K562 treated with DMSO at 1 percent for 24 hours (cell line): ENCODE measurements around the gene HOXA10. TPM values are rescaled to one million over a fixed set of nuclear protein-coding genes. Genes with fewer than 3 reads are reported as not detected.

Source experiments
- total RNA-seq: library from RNA; unstranded; fragments of 300-600 nt; gene quantifications from 2 replicates; pipeline ENCODE4 v1.2.3, GENCODE V29; 2022; ENCODE audit warnings: low read depth; ENCODE audit not compliant: insufficient read depth

The HOXA10 gene
- total RNA-seq = not detected in 2 replicates

GRCh38 chr7:27173956-27174873, at the start of gene HOXA10:
Gene HOXA10 (minus strand): TSS chr7:27174320. CDS start chr7:27174306, 14 bp downstream.

GRCh38 chr7:27199849-27200760, 26.0 kb upstream of the HOXA10 start, which contains the start of gene HOXA13:
Gene HOXA13 (minus strand): TSS chr7:27200091. CDS start chr7:27200077, 14 bp downstream.

GRCh38 chr7:27185013-27185853, 11.1 kb upstream of the HOXA10 start, which contains the start of gene HOXA11:
Gene HOXA11 (minus strand): TSS chr7:27185232. CDS start chr7:27185144, 88 bp downstream.

GRCh38 chr7:27165089-27165995, 8.8 kb downstream of the HOXA10 start, which contains the start of gene HOXA9:
Gene HOXA9 (minus strand): TSS chr7:27165537. CDS start chr7:27165457, 80 bp downstream.

GRCh38 chr7:27156508-27156898, 17.6 kb downstream of the HOXA10 start, which contains the start of gene HOXA7:
Gene HOXA7 (minus strand): TSS chr7:27156675. CDS start chr7:27156545, 130 bp downstream.

GRCh38 chr7:27151931-27152815, 21.9 kb downstream of the HOXA10 start, which contains the start of gene HOXA3:
Gene HOXA3 (minus strand): TSS chr7:27152583. CDS start chr7:27110640, 41,943 bp downstream.

GRCh38 chr7:27147199-27148030, 26.7 kb downstream of the HOXA10 start, which contains the start of gene HOXA6:
Gene HOXA6 (minus strand): TSS chr7:27147774. CDS start chr7:27147749, 25 bp downstream.

GRCh38 chr7:27143023-27143949, 30.8 kb downstream of the HOXA10 start, which contains the start of gene HOXA5:
Gene HOXA5 (minus strand): TSS chr7:27143681. CDS start chr7:27143607, 74 bp downstream.

GRCh38 chr7:27130540-27131389, 43.4 kb downstream of the HOXA10 start, which contains the start of gene HOXA4:
Gene HOXA4 (minus strand): TSS chr7:27130757. CDS start chr7:27130733, 24 bp downstream.

Other genes with a start within 250 kb of the HOXA10 start
- 0.12 TPM in 1 of 2 replicates, not detected in the other for gene HOXA1, start 78.3 kb downstream of the HOXA10 start, total RNA-seq
- not detected in 2 replicates for gene HOXA2, start 71.6 kb downstream of the HOXA10 start, total RNA-seq
- gene HOXA4, start 43.6 kb downstream of the HOXA10 start, total RNA-seq = not detected in 2 replicates
- not detected in 2 replicates for gene HOXA5, start 30.6 kb downstream of the HOXA10 start, total RNA-seq
- not detected in 2 replicates for gene HOXA6, start 26.5 kb downstream of the HOXA10 start, total RNA-seq
- gene HOXA3, start 21.7 kb downstream of the HOXA10 start, total RNA-seq = not detected in 2 replicates
- gene HOXA7, start 17.6 kb downstream of the HOXA10 start, total RNA-seq = not detected in 2 replicates
- not detected in 2 replicates for gene HOXA9, start 8.8 kb downstream of the HOXA10 start, total RNA-seq
- gene HOXA11, start 10.9 kb upstream of the HOXA10 start, total RNA-seq = not detected in 2 replicates
- not detected in 2 replicates for gene HOXA13, start 25.8 kb upstream of the HOXA10 start, total RNA-seq
- gene EVX1, start 68.5 kb upstream of the HOXA10 start, total RNA-seq = not detected in 2 replicates